Endothelial cell of hepatic sinusoid (primary cell): Measurements from ENCODE around the gene PDGFRA.
"Not testable (repeated sequence)": the region's sequence is repeated elsewhere in the genome, so short reads cannot be mapped to it uniquely, and the experiment has no call there.

Experiments used
- in situ Hi-C: cut with HindIII; loops from 2 replicates; pipeline ENCODE4 v1.10.0; 2017; ENCODE audit warnings: low sequenced_read_pairs

The PDGFRA gene

DNA sequence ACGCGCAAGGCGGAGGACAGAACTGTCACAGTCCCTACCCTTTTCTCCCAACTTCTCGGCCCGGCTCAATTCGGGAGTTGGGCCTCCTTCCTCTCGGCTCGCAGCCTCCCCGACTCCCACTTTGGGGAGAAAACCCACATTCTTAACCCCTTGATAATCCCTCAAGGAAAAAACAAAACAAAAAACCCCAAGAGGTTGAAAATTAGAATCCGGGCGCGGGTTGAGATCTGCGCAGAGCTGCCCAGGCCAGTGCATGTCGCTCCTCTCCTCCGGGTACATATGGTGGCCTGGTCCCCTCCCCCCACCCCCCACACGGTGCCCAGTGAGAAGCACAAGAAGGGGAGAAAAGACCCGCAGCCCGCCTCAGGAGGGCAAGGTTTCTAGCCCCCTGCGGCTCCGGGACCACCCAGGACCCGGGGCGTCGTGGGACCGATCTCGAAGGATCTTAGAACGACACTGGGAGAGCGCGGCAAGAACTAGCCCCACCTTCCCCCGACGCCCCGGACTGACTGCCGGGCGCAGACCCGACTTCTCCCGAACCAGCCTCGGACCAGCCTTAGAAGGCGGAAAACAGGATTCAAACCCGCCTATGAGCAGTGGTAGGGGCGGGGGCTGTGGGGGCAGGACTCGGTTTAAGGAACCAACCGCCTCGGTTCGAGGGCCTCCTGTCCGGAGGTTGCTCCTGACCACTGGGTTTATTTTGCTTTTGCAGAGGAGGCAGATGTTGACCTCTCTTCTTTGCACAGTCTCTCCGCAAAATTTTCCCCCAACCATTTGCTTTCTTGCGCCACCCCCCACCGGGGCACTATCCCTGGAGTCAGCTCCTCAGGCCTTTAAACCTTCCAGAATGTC is 2.5 kb upstream of the PDGFRA start:
- in situ Hi-C loops: no loop called here

DNA sequence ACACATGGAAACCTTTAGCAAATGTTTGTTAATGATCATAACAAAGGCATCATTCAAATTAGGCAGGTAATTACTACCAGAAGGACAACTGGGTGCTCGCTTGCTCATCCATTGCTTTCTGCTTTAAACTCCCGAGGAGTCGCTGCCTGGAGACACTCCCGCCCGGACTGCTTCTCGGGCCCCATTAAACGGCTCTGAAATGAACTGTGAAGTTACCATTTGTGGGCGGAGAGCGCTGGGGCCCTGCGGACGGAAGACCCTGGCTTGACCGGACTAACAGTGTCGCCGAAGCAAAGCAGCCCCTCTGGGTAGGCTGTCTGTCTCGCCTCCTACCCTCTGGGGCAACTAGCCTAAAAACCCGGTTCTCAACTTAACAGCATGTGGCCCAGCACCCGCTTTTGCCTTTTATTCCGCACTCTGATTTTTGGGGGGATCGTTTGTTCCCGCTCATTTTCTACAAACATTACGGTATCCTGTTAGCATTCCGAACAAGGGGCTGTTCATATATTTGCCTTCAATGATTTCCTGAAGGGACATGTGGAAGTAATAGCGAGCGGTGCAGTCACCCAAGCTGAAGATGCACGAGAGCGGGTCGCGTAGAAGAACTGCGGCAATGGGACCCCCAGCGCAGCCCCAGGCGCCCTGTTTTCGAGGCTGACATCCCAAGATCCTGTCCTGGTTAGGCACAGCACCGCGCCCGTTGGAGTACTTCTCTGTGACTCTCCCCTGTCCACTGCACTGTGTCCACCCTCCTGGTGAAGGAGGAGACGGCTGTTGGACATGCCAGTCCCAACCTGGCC is 1.6 kb upstream of the PDGFRA start:
- in situ Hi-C loops: no loop called here

DNA sequence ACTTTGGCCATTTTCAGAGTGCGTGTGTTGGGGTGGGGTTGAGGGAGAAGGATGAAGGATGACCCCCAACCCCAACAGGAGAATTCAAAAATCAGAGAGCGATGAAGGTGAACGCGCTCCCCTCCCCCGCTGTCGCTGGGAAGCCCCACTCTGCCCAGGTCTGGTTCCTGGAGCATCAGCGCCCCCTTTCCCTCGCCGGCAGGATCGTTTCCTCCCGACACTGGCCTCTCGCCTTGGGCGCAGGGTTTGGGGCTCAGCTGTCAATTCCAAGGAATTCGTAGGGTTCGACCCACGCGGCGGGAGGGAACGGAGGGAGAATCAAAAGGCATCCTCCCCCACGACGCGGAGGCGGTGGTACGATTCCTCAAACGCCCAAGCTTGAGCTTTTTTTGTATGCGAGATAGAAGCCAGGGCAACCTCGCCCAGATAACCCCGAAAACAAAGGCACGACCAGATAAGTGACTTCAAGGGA is 1.0 kb upstream of the PDGFRA start:
- in situ Hi-C loops: no loop called here

DNA sequence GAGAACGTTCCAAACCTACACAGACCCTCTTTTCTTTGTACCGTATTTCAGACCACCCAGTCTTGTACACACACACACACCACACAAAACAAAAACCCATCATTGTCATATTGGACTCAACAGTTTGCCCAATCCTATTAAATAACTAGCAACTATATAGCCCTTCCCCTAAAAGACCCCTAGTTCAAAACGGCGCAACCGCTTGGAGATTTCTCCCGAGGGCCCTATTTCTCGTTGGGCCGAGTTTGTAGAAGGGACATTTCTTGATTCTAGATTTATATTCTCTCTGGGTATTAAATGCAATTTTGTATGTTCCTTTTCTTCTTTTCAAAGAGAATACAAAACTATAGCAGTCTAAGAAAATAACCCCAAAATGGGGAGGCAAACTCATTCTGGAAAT is 547 bp upstream of the PDGFRA start:
- in situ Hi-C loops: no loop called here

DNA sequence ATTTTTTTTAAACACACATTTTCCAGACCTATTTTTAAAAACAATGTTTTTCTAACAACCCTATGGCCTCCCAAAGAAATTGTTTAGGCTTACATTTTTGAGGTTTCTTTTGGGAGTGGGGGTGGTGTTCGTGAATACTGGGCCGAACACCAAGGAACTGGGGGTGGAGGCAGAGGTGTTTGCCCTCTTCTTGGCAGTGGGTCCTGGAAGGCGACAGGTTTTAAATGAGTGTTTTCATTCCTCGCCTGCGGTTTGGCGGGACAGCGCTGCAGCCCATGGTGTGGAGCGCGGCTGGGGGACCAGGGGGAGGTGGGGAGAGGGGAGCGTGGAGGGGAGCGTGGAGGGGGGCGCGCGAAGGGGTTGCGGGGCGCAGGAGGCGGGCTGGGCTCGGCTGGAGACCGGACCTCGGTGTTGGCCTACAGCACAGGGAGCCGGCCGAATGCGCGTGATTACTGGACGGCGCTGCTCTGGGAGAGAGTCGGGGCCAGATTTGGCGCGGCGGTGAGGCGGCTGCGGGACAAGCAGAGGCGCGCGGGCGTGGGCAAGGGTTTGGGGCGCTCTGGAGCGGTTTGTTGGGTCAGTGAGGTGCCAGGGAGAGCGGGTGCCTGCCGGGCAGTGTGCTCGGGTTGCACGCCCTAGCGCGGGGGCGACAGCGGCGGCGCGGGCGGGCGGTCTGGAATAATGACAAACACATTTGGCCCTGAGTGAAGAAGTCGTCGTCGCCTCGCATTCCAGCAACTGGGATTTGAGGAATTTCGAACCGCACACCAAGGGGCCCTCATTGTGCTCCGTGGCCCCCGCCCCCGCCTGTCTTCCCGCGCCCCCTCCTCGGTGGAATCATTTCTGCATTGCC is 764 bp downstream of the PDGFRA start:
- in situ Hi-C loops: no loop called here

DNA sequence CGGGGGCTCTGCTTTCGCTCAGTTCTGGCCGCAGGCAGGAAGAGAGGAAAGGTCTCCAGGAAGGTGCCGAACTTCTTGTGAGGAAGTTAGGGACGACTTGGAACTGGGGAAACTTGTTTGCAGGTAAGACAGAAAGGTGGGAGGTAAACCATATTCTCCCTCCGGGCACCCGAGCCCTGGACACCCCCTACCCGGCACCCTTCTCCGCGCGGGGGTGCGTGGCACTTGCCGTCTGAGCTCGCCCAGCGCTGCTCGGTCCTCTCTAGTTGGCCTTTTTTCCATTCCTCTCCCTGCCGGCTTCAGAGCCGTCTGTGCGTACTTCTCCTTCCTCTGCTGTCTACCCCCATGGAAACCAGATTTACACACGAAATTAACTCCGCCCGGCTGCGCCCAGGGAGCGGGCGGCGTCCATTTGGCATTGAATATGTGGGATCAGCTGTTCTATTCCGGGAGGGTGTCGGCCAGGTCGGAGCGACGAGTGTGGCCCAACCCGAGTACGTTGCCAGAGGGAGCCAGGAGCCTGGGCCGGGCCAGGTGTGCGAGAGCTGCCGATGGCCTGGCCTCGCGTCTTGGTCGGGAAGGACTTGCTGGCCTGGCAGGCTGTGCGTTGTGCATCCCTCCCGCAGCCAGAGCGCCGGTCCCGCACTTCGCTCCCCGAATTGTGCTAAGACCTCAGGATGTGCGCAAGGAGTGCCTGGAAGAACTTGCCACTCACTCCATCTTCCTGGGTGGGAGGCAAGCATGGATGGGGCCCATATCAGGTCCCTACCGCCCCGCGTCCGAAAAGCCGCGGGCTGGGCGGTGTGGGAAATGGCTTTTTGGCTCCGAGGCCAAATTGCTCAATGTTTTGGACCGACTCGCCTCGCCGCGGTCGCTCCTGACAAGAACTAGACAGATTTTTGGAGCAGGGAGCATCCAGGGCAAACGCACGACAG is 1.7 kb downstream of the PDGFRA start:
- in situ Hi-C loops: no loop called here

DNA sequence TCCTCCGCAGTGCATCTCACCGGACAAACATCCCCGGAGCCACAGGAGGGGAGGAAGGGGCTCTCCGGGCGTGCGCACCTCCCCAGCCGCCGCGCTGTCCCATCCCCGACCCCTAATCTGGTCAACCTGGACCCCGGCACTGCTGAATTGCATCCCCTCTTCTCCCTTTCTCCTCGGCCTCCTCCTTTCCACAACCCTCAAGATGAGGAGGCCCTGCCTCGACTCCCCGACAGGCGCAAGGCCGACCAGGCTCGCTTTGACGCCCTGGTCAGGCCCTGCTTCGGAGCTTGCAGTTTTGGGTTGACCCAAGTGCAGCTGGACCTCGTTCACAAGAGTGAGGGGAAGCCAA is 2.3 kb downstream of the PDGFRA start:
- in situ Hi-C loops: no loop called here

DNA sequence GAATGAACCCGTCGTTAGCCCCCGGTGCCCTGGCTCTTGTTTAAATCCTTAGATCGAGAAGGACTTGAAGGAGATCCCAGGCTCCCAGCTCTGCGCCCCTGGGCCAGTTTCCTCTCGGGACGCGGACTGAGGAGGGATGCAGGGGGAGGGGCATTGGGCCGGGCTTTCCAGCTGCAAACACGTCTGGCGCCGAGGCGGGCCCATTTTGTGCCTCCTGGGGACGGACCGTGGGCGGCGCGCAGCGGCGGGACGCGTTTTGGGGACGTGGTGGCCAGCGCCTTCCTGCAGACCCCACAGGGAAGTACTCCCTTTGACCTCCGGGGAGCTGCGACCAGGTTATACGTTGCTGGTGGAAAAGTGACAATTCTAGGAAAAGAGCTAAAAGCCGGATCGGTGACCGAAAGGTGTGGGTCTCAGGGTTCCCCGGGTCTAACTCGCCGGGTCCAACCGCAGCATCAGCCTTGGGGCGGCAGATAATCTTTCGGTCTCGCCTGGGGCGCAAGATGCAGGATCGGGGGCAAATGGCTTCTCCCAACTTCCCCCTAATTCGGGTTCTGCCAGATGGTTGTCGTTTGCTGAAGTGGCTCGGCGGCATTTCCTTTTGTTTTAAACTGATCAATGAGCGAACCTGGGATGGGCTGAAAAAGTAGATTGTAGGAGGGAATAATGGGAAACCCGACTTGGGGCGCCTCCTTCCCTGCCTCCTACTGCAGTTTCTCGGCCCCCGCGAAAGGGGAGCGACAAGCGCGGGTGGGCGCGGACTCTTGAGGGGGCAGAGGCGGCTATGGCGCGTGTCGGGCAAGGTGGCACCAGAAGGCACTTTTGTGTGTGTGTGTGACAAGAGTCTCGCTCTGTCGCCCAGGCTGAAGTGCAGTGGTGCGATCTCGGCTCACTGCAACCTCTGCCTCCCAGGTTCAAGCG is 2.9 kb downstream of the PDGFRA start:
- in situ Hi-C loops: no loop called here

DNA sequence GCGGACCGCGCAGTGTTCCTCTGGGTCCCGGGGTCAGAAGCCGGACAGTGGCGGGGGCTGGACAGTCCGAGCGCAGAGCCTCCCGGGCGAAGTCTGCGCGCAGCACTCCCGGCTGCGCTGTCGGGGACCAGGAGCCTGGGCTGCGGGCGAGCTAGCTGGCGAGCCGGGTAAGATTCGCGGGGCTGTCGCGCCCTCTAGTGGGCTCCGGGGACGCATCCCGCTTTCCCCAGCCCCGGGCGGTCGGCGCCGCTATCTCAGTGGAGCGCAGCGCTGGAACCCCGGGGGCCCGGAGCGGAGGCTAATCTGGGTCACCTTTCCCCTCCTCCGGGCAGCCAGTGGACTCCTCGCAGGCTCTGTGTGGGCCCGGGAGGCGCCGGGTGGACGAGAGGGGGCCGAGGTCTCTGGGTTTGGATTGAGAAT is 4.2 kb downstream of the PDGFRA start:
- in situ Hi-C loops: no loop called here

DNA sequence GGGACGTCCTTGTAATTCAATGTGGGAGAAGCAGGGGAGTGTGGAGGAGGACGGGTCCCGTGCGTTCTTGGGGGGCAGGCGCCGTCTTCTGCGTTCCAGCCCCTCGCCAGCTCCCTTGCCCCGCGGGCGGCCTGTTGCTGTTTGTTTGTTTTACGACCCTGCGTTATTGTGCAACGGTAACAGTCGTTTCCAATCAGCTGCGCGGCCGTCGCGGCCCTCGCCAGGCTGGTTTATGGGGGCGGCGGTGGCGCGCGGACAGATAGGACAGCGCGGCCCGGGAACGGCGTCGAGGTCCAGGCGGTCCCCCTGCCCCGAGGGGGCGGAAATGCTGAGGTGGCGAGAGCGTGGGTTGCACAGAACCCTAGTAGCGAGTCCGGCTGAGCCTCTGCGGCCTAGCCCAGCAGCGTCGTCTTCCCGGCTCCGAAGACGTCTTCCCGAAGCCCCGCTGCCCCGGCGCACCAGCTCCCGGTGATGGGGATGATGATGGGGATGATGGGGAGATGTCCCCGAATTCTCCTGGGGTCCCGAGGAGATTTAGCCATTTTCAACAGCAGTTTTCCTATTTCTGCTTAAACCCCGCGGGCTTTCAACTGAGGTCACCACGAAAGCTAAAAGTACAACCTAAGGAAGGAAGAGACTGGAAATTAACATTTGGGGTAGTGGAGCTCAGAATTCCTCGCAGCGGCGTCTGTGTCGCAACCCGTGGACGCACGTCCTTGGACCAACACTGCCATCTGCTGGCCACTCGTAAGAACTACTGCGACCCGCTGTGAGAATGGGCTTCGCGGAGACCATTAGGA is 4.8 kb downstream of the PDGFRA start:
- in situ Hi-C loops: no loop called here

DNA sequence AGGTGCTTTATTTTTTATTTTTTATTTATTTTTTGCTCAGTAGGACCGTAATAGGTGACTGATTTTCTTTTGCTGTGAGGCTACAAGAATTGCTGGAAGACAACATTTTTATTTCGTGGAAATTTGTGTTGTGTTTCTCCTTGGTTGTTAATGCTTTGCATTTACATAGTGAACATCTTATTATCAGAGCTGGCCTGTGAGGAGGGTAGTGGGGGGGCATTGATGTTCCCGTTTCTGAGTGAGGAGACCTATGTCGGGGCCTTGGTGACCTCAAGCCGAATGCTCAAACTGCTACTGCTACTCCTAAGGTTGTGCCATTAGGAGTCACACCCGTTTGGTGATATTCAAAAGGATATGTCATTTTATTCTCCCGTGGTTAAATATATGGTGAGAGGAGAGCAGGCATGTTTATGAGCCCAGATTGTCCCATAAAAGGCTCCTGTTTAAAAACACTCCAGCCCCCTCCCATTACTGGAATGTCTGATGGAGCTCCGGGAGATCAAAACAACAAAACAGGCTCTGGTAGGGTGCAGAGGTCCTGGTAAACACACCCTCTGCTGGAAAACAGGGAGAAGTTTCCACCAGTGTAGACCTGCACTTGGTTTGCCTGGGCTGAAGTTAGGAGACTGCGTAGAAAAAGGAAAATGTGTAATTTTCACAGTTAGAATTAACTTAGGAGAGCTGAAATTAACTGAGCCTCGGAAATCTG is 5.6 kb downstream of the PDGFRA start:
- in situ Hi-C loops: no loop called here

DNA sequence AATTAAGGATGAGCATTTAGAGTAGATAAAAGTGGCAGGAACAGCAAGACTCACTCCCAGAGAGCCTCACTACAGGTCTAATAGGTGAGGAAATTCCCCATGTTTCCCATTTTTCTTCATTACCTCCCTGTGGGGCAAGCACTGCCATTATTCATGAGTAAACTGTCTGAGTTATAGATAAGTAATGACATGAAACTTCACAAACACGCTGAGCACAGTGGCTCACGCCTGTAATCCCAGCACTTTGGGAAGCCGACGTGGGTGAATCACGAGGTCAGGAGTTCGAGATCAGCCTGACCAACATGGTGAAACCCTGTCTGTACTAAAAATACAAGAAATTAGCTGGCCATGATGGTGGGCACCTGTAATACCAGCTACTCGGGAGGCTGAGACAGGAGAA is 7.2 kb downstream of the PDGFRA start:
- in situ Hi-C loops: not testable (repeated sequence)

DNA sequence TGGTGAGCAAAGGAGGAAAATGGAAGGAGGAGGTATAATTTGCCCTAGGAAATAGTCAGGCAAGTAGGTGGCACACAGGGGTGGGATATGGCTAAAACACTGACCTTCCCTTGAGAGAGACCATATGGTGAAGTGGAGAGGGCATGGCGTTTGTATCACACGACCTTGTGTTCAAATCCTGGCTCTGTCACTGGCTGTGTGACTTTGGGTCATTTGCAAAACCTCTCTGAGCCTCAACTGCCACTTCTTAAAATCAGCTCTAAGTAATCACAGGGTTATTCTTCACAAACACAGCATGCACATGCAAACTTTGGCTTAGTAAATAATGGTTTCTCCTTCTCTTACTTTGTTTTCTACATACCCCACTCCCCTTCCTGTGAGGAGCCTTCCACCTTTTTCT is 8.7 kb downstream of the PDGFRA start:
- in situ Hi-C loops: no loop called here

DNA sequence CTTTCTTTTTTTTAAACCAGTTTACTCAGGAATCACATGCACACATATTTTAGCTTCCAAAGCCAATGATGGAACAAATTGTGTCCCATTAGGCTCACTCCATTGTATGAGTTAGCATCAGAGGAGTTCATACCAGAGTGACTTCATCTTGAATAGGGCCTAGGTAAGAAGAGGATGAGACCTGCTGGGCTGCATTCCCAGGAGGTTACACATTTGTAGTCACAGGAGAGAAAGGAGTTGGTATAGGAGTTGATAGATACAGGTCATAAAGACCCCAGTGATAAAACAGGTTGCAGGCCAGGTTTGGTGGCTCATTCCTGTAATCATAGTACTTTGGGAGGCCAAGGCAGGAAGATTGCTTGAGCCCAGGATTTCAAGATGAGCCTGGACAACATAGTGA is 9.3 kb downstream of the PDGFRA start:
- in situ Hi-C loops: no loop called here

DNA sequence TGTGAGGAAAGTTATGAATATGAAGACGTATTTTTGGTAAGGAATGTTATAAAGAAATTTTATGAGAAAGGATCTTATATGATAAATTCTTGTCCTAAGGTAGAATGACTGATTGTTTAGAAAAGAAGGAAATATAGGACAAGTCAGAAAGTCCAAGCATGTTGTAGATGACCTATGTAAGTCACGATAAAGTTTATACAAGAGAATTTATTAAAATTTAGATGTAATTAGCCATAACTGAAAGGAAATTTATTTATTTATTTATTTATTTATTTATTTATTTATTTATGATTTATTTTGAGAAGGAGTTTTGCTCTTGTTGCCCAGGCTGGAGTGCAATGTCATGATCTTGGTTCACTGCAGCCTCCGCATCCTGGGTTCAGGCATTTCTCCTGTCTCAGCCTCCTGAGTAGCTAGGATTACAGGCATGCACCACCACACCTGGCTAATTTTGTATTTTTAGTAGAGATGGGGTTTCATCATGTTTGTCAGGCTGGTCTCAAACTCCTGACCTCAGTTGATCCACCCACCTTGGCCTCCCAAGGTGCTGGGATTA is 12.3 kb downstream of the PDGFRA start:
- in situ Hi-C loops: not testable (repeated sequence)

DNA sequence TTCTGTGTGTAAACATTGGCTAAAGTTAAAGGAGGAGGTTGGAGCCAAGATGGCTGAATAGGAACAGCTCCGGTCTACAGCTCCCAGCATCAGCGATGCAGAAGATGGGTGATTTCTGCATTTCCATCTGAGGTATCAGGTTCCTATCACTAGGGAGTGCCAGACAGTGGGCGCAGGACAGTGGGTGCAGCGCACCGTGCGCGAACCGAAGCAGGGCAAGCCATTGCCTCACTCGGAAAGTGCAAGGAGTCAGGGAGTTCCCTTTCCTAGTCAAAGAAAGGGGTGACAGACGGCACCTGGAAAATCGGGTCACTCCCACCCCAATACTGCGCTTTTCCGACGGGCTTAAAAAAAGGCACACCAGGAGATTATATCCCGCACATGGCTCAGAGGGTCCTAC is 14.4 kb downstream of the PDGFRA start:
- in situ Hi-C loops: not testable (repeated sequence)

DNA sequence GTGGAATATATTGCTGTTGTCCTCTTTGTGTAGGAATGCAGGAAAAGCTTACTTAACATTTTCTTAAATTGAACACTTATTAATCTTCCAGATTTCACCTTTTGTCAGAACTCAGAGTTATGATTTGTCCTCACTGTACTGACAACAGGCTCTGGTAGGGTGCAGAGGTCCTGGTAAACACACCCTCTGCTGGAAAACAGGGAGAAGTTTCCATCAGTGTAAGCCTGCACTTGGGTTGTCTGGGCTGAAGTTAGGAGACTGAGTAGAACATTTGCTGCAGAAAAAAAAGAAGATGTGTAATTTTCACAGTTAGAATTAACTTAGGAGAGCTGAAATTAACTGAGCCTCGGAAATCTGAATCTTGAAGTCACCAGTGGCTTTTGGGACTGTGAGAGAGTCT is 23.2 kb downstream of the PDGFRA start:
- in situ Hi-C loops: not testable (repeated sequence)
